GM19324 (cell line): ENCODE results near the gene ZC3H8.
"Not testable (repeated sequence)": the region's sequence is repeated elsewhere in the genome, so short reads cannot be mapped to it uniquely, and the experiment has no call there.

Experiments
- ATAC-seq: cut with Tn5 transposase; IDR thresholded peaks from one replicate; pipeline ENCODE4 v1.9.1; 2021; ENCODE audit warnings: mild to moderate bottlenecking, moderate library complexity; ENCODE audit not compliant: unreplicated experiment, low FRiP score

The ZC3H8 gene

DNA sequence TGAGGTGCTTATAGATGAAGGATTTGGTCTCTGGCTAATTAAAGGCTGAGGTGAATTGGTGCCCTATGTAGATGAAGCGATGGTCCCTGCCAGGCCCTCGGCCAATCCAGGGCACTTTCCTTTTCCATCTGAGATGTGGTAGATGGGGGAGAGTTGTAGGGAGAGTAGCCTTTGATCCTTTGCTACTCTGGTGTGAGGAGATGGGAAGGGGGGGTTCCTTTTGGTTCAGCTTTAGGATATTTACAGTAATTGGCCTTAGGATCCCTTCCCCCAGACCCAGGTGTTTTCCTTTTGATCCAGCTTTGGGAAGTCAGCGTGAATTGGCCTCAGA is 5.4 kb upstream of the ZC3H8 start:
- ATAC-seq = no peak

DNA sequence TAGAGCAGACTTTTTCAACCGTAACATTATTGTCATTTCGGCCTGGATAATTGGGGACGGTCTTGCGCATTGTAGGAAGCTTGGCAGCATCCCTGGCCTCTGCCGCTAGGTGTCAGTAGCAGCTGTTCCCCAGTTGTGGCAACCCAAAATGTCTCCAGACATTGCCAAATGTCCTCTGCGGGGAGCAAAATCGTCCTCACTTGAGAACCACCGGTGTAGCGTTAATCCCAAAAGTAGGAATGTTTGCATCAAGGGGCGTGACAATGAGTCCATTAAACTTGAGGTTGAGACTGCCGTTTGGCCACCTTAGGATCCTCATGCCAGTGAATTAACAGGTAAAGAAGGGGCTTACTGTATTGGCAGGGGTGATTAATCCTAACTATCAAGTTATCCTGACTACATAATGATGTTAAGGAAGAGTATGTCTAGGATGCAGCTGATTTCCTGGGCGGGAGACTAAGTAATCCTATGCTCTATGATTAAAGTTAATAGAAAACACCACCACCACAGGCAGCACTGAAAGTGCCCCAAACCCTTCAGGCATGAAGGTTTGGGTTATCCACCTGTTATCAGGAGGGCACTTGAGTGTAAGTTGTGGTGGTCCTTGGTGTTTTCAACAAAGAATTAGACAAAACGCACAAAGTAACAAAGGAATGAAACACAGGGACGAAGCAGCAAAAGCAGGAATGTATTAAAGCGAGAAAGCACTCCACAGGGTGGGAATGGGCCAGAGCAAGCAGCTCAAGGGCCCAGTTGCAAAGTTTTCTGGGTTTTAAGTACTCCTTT is 4.9 kb upstream of the ZC3H8 start:
- ATAC-seq = no peak

DNA sequence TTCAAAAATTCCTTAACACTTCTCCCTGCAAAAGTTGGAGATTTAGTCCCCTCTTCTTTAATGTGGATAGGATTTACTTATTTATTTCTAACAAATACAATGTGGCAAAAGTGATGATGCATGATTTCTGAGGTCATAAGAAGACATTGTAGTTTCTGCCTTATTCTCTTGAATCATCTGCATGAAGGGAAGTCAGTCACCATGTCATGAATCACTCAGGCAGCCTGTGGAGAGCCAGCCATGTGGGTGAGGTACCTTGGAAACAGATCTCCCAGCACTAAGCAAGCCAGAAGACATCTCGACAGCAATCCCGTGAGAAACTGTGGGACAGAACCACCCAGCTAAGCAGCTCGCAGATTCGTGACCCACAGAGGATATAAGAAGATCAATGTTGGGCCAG is 2.7 kb upstream of the ZC3H8 start:
- no peak for ATAC-seq

DNA sequence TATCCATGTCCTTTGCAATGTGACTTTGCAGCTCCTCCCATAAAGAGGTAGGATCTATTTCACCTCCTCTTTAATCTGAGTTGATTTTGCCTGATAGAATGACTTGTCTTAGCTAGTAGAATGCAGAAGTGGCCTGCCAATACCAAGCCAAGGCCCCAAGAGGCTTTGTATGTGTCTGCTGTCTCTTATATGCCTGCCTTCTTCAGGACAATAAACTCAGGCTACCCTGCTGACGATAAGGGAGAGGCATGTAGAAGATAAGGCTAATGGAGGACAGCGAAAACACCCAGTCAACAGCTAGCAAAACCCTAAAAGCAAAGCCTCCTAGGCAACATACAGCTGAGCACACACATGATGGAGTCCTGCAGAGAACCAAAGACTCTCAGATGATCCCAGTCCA is 1.8 kb upstream of the ZC3H8 start:
- no peak for ATAC-seq

DNA sequence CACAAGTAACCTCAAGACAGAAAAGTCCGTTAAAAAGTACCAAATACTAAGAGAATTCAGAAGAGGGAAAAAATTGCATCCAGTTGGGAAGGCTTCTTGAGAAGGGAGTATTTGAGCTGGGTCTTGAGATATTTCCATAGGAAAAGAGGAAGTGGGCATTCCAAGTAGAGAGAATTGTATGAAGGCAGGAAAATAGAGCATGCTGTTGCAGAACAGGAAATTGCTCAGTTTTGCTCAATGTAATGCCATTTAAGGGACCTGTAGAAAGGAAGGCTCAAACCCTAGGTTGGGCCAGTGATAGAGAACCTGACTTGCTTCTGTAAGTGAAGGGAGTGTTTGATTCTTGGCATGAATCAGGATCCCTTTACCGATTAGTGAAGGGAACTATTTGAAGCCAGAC is 1.0 kb upstream of the ZC3H8 start:
- no peak for ATAC-seq

DNA sequence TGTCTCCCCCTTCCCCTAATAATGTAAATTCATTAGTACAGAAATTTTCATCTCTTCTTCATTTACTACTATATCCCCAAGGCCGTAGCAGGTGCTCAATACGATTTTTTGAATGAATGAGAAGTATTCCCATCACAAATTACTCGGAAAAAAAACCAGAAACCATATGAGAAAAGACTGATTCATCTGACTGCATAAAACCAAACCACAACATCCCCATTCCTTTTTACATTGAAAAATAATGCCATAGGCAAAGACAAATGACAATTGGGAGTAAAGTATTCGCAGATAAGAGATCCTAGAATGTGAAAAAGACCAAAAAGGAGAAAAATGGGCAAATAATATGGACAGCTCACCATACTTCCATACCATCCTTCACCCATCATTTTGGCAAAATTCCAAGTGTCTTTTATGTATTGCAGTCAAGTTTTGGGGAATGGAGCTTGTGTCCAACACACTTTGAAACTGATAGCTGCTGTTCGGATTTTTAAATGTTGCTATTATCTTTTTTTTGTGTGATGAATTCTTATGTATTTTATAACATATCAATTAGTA is 1.5 kb downstream of the ZC3H8 start:
- no peak for ATAC-seq

DNA sequence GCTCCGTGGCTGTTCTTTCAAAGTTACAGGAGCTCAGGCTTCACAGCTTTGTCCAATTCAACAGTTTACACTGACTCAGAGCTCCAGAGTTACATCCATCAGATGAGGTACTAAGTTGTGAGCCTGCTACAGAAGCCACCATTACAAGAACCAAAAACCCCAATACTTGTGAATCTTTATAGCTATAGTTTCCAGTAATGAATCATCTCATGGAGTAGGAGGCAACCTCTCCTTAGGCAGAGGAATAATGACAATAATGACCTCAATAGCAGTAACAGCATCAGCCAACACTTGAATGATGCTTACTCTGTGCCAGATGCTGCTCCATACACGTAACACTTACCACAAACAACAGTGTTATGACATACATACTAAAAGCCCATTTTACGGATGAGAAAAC is 3.6 kb downstream of the ZC3H8 start:
- no peak for ATAC-seq

DNA sequence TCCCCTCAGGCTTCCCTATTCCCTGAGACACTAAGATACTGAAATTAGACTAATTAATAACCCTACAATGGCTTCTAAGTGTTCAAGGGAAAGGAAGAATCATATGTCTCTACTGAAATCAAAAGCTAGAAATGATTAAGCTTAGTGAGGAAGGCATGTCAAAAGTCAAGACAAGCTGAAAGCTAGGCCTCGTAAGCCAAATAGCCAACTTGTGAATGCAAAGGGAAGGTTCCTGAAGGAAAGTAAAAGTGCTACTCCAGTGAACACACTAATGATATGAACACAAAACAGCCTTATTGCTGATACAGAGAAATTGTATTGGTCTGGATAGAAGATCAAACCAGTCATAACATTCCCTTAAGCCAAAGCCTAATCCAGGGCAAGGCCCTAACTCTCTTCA is 10.0 kb downstream of the ZC3H8 start:
- no peak for ATAC-seq

DNA sequence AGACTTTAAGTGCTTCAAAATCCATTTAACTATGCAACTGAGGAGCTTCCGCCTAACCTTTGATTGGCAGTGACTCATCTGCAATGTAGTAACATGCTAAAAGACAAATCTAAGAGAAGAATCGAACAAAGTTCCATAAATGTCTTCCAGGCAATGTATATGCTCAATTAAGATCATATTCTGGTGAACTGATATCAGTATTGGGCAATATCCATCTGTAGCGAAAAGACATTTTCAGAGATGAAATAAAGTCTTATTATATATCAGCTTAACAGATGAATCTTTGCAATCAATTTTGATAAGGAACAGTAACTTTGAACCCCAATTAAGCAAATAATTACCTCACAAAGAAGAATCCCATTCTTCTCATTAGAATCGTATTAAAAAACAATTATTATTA is 11.6 kb downstream of the ZC3H8 start:
- ATAC-seq = no peak

DNA sequence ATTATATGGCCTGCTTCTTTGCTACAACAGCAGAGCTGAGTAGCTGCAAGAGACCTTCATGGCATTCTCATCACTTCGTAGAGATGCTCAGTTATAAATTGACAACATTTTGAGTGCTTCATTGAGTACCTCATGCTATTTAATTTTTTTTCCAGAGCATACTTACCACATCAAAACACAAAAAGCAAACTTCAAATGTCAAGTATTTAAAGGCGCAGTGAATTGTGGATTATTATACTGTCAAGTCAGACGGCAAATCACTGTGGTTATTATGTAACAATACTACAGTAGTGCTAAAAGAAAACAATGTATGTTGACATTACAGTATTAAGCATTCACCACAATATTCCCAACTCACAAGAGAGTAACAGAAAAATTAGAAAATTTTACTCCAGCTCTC is 12.5 kb downstream of the ZC3H8 start:
- ATAC-seq = no peak

DNA sequence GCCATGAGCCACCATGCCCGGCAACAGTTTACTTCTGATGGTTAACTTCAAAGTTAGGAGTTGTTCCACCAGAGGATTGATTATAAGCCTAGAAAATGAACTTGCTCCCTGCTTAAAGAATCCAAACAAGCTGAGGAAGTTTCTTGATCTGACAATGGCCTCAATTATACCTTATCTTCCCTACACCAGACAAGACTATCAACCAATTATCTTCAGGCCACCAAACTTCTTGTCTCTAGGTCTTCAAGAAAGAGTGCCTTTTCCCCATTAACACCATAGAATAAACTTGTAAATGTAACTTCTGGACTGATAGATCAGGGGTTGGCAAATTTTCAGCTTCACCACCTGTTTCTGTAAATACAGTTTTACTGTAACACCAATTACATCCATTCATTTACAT is 15.0 kb downstream of the ZC3H8 start:
- no peak for ATAC-seq

DNA sequence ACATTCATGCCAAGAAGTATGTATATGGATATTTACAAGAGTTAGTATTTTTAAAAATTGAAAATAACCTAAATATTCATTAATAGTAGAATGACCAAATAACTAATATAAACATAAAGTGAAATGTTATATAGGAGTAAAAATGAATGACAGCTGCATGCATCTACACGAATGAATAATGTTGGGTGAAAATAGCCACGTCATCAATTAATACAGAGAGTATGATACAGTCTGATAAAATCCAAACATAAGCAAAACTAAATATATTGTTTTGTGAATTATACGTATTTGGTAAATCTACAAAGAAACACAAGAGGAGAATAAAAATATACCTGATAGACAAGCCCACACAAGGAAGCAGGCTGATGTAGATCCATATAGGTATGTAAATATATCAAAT is 24.5 kb downstream of the ZC3H8 start:
- no peak for ATAC-seq

DNA sequence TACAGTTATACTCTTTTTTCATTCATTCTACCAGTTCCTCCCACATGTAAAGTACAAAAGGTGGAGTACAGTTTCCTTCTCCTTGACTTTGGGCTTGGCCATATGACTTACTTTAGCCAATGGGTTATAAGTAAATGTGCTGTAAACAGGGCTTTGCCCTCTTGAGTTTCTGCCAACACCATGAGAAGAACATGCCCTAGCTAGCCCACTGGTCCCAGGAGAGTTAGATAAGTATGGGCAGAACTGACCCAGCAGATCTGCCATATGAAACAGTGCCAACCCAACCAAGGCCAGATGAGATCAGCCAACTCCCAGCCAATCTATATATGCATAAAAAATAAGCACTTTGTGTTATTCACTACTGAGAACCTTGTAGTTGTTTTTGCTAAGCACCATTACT is 25.5 kb downstream of the ZC3H8 start:
- no peak for ATAC-seq

DNA sequence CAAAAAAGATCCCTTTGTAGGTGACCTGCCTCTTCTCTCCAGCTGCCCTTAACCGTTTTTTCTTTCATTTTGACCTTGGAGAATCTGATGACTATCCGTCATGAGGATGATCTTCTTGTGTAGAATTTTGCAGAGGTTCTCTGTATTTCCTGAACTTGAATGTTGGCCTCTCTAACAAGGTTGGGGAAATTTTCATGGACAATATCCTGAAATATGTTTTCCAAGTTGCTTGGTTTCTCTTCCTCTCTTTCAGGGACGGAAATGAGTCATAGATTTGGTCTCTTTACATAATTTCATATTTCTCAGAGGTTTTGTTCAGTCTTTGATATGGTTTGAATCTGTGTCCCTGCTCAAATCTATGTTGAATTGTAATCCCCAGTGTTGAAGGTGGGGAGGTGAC is 34.0 kb downstream of the ZC3H8 start:
- ATAC-seq = no peak

DNA sequence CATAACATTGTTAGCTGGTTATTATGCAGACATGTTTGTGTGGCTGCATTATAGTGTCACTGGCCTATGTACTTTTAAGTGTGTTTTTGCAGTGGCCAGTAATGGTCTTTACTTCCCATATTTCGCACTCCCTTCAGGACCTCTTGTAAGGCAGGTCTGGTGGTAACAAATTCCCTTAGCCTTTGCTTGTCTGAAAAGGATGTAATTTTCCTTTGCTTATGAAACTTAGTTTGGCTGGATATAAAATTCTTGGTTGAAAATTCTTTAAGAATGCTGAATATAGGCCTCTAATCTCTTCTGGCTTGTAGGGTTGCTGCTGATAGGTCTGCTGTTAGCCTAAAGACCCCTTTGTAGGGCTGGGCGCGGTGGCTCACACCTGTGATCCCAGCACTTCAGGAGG is 34.7 kb downstream of the ZC3H8 start:
- ATAC-seq = no peak

DNA sequence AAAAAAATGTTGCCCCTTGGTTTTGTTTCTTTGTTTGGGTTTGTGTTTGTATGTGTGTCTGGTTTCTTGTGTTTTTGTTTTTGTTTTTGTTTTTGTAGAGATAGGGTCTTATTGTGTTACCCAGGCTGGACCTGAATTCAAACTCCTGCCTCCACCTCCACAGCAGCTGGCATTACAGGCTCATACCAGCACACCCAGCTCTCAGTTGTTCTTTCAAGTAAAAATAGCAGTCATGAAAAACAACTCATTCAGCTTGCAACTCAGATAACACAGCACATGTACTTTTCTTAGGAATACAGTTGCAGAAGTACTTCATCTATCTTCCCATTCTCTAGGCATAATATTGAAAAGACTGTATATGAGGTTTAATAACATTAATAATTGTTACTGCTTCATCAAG is 37.0 kb downstream of the ZC3H8 start:
- ATAC-seq = no peak

DNA sequence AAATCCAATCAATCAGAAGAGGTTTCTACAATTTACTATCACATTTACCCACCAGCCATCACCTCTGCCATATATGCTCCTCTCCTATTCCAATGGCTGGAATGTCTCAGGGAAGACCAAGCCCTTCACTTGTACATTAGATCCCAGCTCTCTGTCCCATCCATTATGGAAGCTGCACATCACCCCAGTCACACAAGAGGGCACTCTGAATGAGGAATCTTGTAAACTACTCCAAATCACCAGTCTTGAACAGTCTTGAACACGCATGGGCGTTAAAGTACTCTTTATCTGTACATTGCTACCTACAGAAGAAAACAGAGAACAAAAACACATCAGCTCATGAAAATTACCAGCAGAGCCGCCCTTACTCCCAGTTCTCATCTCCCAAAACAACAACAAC is 38.7 kb downstream of the ZC3H8 start:
- ATAC-seq = no peak

DNA sequence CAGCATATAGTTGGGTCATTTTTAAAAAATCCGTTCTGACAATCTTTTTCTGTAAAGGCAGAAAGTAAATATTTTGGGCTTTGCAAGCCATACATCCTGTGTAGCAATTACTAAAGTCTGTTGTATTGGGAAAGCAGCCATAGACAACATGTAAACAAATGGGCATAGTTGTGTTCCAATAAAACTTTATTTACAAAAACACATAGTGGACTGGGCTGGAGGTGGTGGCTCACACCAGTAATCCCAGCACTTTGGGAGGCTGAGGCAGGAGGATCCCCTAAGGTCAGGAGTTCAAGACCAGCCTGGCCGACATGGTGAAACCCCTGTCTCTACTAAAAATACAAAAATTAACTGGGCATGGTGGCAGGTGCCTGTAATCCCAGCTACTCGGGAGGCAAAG is 46.9 kb downstream of the ZC3H8 start:
- not testable (repeated sequence) for ATAC-seq

DNA sequence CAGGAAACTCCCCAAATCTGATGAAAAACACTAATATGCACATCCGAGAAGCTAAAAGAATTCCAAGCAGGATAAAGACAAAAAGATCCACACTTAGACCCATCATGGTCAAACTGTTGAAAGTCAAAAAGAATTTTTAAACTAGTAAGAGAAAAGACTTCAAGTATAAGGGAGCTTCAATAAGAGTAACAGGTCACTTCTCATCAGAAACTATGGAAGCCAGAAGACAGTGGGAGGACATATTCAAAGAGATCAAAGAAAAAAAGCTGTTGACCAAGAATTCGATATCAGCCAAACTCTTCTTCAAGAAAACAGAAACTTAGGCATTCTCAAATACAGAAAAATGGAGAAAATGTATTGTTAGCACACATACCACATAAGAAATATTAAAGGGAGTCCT is 50.4 kb downstream of the ZC3H8 start:
- no peak for ATAC-seq

DNA sequence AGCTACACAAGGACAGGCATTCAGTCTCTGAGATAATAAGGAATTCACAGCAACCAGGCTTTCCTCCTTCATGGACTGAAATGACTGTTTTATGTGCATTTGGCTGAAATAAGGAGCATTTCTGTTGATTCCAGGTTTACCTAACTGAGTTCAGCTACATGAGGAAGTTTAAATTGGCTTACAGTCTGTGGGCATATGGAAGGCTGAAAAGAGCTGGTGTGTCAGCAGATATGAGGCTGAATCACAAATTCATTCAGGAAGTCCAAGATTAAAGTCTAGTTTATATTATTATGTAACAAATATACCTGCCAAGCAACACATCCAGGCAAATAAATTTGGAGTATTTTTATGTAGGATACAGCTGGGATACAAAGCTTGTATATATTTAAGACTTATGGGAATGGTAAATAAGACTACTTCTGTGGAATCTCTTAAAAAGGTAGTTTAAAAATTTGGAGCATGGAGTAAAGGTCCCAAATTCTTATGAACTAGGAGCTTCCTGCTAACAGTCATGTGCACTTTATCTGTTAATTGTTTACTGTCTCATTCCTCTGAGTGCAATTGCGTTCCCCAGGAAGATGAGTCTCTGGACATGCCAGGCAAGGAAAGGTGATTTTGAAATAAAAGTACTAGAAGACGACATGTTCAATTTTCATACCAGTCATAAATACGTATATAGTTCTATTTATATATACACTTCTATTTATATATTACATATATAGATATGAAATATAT is 53.0 kb downstream of the ZC3H8 start:
- ATAC-seq = no peak

DNA sequence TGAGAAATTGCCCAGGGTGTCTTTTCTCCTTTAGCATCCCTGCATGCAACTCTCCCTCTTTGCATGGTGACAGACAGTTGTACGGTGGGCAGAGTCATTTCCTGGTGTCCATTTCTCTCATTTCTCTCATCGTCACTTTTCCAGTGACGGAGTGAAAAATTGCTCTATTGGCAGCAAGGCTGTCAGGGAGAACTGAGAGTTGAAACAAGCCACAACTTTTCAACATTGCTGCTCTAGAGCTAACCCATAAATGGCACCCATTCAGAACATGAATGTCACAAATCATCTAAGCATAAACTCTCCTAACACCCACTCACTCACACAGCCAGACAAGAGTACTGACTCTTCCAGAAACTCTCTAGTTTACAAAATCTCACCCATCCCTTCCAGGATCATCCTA is 55.7 kb downstream of the ZC3H8 start:
- ATAC-seq = no peak

DNA sequence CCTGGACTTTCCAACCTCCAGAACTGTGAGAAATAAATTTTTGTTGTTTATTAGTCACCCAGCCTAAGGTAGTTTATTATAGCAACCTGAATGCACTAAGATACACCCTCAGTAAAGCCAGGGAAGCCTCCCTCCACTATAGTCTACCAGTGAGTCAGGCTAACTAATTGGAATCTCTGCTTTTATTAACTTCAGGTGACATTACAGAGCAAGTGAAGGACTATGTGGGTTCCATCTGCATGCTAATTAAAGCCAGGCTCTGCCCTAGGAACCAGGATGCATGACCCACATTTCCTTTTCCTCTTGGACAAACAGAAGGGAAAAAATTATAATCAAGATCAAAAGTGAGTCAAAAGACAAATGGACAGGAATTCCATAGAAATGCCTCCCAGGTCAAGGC is 56.1 kb downstream of the ZC3H8 start:
- no peak for ATAC-seq
